DND-41 (cell line): ENCODE measurements around the gene ZNF117.
"Not testable (repeated sequence)": the region's sequence is repeated elsewhere in the genome, so short reads cannot be mapped to it uniquely, and the experiment has no call there.

Experiments
- ATAC-seq: fragments of 200-7000 bp; cut with Tn5 transposase; 3 replicates; pipeline ENCODE4 v1.9.1; 2021; ENCODE audit warnings: low read depth; ENCODE audit not compliant: insufficient read depth
- DNase-seq: peaks from one replicate; pipeline ENCODE4 v3.0.0-alpha.2; 2020
- H2AFZ ChIP-seq: 2 replicates; pipeline ENCODE4 v1.6.0; 2012; ENCODE audit warnings: low read depth, low read length
- H3K27ac ChIP-seq: 2 replicates; pipeline ENCODE4 v1.5.1; 2012; ENCODE audit warnings: low read length, inconsistent platforms
- H3K27me3 ChIP-seq: fragments of 200-600 bp; sonication (generic); 2 replicates; pipeline ENCODE4 v1.6.0; 2012; ENCODE audit warnings: low read length, mild to moderate bottlenecking, inconsistent platforms; ENCODE audit not compliant: insufficient read depth, poor library complexity
- H3K36me3 ChIP-seq: 2 replicates; pipeline ENCODE4 v1.5.1; 2012; ENCODE audit warnings: low read length, inconsistent platforms; ENCODE audit not compliant: insufficient read depth
- H3K4me1 ChIP-seq: 2 replicates; pipeline ENCODE4 v1.5.1; 2012; ENCODE audit warnings: mild to moderate bottlenecking, low read length; ENCODE audit not compliant: insufficient read depth
- H3K4me2 ChIP-seq: 2 replicates; pipeline ENCODE4 v1.6.0; 2012; ENCODE audit warnings: mild to moderate bottlenecking, moderate library complexity, low read length, inconsistent platforms; ENCODE audit not compliant: insufficient read depth
- H3K4me3 ChIP-seq, 2 experiments: fragments of 200-600 bp in 1 of 2; shearing (Covaris generic) in 1 of 2; 2 replicates each; pipeline ENCODE4 v1.5.1; 2012 to 2016; ENCODE audit warnings: inconsistent platforms in 2 of 2, low read length in 2 of 2, mild to moderate bottlenecking in 2 of 2, low read depth in 1 of 2, moderate library complexity in 1 of 2
- H3K79me2 ChIP-seq: 2 replicates; pipeline ENCODE4 v1.6.0; 2012; ENCODE audit warnings: low read length, inconsistent platforms; ENCODE audit not compliant: insufficient read depth
- H3K9ac ChIP-seq: 2 replicates; pipeline ENCODE4 v1.6.0; 2012; ENCODE audit warnings: low read depth, mild to moderate bottlenecking, inconsistent platforms, low read length, moderate library complexity
- H3K9me3 ChIP-seq: 2 replicates; pipeline ENCODE4 v1.5.1; 2012; ENCODE audit warnings: low read length, moderate library complexity, mild to moderate bottlenecking, inconsistent platforms; ENCODE audit not compliant: insufficient read depth, severe bottlenecking
- H4K20me1 ChIP-seq: 2 replicates; pipeline ENCODE4 v1.6.0; 2012; ENCODE audit warnings: low read length; ENCODE audit not compliant: insufficient read depth
- EZH2 ChIP-seq: IDR thresholded peaks from 3 replicates; pipeline ENCODE4 v1.6.1; 2012; ENCODE audit warnings: borderline replicate concordance, low read depth, mild to moderate bottlenecking, moderate library complexity, low read length, inconsistent platforms; ENCODE audit not compliant: severe bottlenecking
- TF ChIP-seq, protein P1 (sequence below): IDR thresholded peaks from 2 replicates; pipeline ENCODE4 v1.5.1; 2012; ENCODE audit warnings: borderline replicate concordance, low read length, moderate library complexity, mild to moderate bottlenecking; ENCODE audit not compliant: poor library complexity, severe bottlenecking; ENCODE audit errors: extremely low read depth

Gene ZNF117

DNA sequence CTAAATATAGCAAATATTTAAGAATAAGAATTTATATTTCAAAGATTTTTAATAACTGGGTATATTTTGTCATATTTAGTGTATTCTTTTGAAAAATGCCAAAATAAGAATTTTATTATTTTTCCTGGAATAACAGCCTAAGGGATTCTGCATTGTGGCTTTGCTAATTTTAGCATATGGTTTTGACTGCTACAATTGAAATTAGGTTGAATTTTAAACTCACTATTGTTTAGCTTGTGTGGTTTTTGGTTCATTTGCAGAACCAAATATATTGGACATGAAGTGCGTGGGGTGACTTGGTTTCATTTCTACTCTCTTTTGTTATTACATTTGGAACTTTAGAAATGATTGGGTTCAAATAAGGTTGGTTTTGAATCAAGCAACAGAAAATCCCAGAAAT, 52.3 kb downstream of the ZNF117 start:
- Histone ChIP-seq H3K27ac (no peak overlapping the region), H3K27me3 (no peaks in the 10 kb centered on the region), H2AFZ (no peak overlapping the region), H3K4me3 (no peak overlapping the region), H3K36me3 (no peaks in the 10 kb centered on the region; the same call in 1 of the 2 replicates), H3K79me2 (no peaks in the 10 kb centered on the region), H3K9ac (no peak overlapping the region), H3K4me1 (no peaks in the 10 kb centered on the region), H3K9me3 (peaks cover 3% of the 10 kb centered on the region), H3K4me2 (no peak overlapping the region), H4K20me1 (no peaks in the 10 kb centered on the region)
- ATAC-seq (no peak), DNase-seq (no peak)
- TF ChIP-seq EZH2: no peak
- TF ChIP-seq, protein P1, sequence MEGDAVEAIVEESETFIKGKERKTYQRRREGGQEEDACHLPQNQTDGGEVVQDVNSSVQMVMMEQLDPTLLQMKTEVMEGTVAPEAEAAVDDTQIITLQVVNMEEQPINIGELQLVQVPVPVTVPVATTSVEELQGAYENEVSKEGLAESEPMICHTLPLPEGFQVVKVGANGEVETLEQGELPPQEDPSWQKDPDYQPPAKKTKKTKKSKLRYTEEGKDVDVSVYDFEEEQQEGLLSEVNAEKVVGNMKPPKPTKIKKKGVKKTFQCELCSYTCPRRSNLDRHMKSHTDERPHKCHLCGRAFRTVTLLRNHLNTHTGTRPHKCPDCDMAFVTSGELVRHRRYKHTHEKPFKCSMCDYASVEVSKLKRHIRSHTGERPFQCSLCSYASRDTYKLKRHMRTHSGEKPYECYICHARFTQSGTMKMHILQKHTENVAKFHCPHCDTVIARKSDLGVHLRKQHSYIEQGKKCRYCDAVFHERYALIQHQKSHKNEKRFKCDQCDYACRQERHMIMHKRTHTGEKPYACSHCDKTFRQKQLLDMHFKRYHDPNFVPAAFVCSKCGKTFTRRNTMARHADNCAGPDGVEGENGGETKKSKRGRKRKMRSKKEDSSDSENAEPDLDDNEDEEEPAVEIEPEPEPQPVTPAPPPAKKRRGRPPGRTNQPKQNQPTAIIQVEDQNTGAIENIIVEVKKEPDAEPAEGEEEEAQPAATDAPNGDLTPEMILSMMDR: no peak

DNA sequence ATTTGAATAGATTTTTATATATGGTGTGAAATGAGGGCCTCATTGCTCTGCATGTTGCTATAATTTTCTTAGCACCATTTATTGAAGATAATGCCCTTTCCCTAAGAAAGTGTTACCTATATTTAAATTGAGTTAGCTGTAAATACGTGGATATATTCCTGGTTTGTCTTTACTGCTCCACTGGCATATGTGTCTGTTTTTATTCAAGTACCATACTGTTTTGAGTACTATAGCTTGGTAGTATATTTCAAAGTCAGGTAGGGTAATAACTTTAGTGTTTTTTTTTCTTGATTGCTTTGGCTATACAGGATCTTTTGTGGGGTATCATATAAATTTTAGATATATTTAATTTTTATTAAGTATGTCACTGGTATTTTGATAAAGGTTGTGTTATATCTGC, 56.4 kb downstream of the ZNF117 start:
- no peaks in the 10 kb centered on the region for H3K27me3 ChIP-seq
- H3K4me3 ChIP-seq: no peak overlapping the region
- DNase-seq: no peak
- no peak for ATAC-seq
- no peaks in the 10 kb centered on the region for H4K20me1 ChIP-seq
- no peaks in the 10 kb centered on the region for H3K4me1 ChIP-seq
- no peak overlapping the region for H3K4me2 ChIP-seq
- H3K27ac ChIP-seq: no peak overlapping the region
- H2AFZ ChIP-seq: no peak overlapping the region
- TF ChIP-seq, protein P1: no peak
- TF ChIP-seq EZH2: no peak
- H3K79me2 ChIP-seq: no peaks in the 10 kb centered on the region
- H3K36me3 ChIP-seq: peaks cover 6% of the 10 kb centered on the region; the same call in 1 of the 2 replicates
- H3K9ac ChIP-seq: no peak overlapping the region
- H3K9me3 ChIP-seq: peaks cover 10% of the 10 kb centered on the region

DNA sequence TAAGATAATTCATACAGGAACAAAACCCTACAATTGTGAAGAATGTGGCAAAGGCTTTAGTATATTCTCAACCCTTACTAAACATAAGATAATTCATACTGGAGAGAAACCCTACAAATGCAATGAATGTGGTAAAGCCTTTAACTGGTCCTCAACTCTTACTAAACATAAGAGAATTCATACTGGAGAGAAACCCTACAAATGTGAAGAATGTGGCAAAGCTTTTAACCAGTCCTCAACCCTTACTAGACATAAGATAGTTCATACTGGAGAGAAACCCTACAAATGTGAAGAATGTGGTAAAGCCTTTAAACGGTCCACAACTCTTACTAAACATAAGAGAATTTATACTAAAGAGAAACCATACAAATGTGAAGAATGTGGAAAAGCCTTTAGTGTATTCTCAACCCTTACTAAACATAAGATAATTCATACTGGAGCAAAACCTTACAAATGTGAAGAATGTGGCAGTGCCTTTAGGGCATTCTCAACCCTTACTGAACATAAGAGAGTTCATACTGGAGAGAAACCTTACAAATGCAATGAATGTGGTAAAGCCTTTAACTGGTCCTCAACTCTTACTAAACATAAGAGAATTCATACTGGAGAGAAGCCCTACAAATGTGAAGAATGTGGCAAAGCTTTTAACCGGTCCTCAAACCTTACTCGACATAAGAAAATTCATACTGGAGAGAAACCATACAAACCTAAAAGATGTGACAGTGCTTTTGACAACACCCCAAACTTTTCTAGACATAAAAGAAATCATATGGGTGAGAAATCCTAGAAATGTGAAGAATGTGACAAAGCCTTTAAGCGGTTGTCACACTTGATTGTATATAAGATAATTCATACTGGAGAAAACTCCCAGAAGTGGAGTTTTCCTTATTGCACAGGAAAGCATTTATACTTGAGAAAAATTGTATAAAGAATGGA, 62.3 kb downstream of the ZNF117 start:
- H3K9ac ChIP-seq, H4K20me1 ChIP-seq, H3K27me3 ChIP-seq, H3K4me3 ChIP-seq, H3K4me1 ChIP-seq, H2AFZ ChIP-seq, H3K27ac ChIP-seq, ATAC-seq, DNase-seq, H3K4me2 ChIP-seq: not testable (repeated sequence)
- Histone ChIP-seq H3K9me3 (peaks cover 53% of the 10 kb centered on the region), H3K79me2 (0 out of 2 replicates have a peak, but pooled peaks cover 12% of the 10 kb centered on the region), H3K36me3 (peaks cover 66% of the 10 kb centered on the region)
